AG04450 (cell line): Measurements from ENCODE around the gene ACOX2. TPM values are rescaled to one million over a fixed set of nuclear protein-coding genes. Genes with fewer than 3 reads are reported as not detected.
A peak's percentile ranks its signal among the peaks of the same experiment; 100 is the strongest.

Source experiments
- CTCF ChIA-PET: fragments of 300-600, 350-600 bp; formaldehyde crosslinking; extraction: SDS; loops from one replicate; lab custom pipeline; 2022; ENCODE audit warnings: antibody characterized with exemption, inconsistent platforms; lab: Charles Lee
- POLR2A ChIA-PET: fragments of 350-600 bp; formaldehyde crosslinking; extraction: SDS; loops from one replicate; lab custom pipeline; 2021; ENCODE audit warnings: antibody characterized with exemption, inconsistent platforms; lab: Yijun Ruan, JAX
- DNase-seq: peaks from one replicate; pipeline ENCODE4 v3.0.0-alpha.2; 2011; ENCODE audit warnings: low read depth, low spot score
- H3K27ac ChIP-seq: one replicate; pipeline ENCODE4 v1.5.1; 2012; ENCODE audit warnings: low read depth, low read length, control low read depth
- H3K27me3 ChIP-seq: one replicate; pipeline ENCODE4 v1.6.0; 2012; ENCODE audit warnings: low read length; ENCODE audit not compliant: control insufficient read depth, insufficient read depth
- H3K4me3 ChIP-seq: 2 replicates; pipeline ENCODE4 v1.5.1; 2011; ENCODE audit warnings: mild to moderate bottlenecking, low read depth, low read length, control low read depth
- H3K9me3 ChIP-seq: 2 replicates; pipeline ENCODE4 v1.5.1; 2012; ENCODE audit warnings: low read length; ENCODE audit not compliant: control insufficient read depth, insufficient read depth
- polyA plus RNA-seq: library from polyadenylated mRNA; depleted of rRNA; stranded (reverse); fragments of >200 nt; gene quantifications from 2 replicates; pipeline ENCODE4 v1.2.3, GENCODE V29; 2011
- TF ChIP-seq, protein P1 (sequence below): IDR thresholded peaks from 2 replicates; pipeline ENCODE4 v1.5.1; 2011; ENCODE audit warnings: low read depth, low read length, control low read depth, inconsistent platforms

The ACOX2 gene
- polyA plus RNA-seq, 1 experiment = 27.8 TPM

DNA sequence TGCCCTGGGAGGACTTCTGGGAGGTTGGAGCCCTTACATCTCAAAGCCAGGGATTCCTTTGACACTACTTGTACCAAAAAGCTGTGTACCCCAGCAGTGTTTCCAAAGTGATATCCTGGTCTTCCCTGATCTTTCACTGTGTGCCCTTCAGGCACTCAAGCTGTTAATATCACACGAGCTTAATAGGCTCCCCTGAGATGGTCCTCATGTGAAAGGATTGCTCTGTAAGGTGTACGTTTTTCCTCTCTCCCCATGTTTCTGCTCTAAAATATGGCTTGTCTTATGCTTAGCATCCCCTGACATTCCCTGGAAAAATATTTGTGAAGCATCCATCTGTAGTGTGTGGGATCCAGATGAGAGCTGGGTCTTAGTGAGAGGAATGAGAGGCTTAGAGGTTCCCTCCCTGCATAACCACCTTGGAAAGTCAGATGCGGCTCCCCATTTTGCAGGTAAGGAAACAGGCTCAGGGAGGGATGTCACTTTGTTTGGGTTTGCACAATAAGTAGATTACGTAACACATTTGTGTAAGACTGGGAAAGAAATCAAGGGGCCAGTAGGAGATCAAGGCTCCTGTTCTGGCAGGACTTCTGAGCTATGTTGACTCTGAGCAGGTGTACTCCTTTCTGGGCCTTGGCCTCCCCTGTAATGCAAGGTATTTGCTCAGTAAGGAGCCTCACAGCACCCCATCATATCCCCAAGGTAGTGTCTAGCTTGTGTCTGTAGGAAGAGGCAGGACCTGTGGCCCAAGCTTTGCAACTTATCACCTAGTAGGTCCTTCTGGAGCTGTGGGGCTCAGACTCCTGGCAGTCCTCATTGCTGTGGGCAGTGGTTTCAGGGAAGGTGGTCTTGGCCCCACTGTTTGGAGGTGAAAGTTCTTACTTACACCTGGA lies 667 bp upstream of the ACOX2 start:
- no peak overlapping the region for H3K4me3 ChIP-seq
- DNase-seq = no peak
- H3K27me3 ChIP-seq = no peaks in the 10 kb centered on the region
- POLR2A ChIA-PET = interaction anchor here (0.6 to 1.7 kb wide), 4 partner anchors 11 to 232 kb away, joined by 3 to 6 read pairs (median 4); partner anchors contain the start of genes HTD2 and RPP14
- CTCF ChIA-PET = interaction anchor here (0.7 to 2.3 kb wide), 9 partner anchors 8 to 232 kb away, joined by 3 to 20 read pairs (median 4); partner anchors contain the start of genes HTD2, KCTD6 and RPP14
- H3K27ac ChIP-seq = peak overlapping the region; percentile 33
- no peaks in the 10 kb centered on the region for H3K9me3 ChIP-seq
- TF ChIP-seq, protein P1, sequence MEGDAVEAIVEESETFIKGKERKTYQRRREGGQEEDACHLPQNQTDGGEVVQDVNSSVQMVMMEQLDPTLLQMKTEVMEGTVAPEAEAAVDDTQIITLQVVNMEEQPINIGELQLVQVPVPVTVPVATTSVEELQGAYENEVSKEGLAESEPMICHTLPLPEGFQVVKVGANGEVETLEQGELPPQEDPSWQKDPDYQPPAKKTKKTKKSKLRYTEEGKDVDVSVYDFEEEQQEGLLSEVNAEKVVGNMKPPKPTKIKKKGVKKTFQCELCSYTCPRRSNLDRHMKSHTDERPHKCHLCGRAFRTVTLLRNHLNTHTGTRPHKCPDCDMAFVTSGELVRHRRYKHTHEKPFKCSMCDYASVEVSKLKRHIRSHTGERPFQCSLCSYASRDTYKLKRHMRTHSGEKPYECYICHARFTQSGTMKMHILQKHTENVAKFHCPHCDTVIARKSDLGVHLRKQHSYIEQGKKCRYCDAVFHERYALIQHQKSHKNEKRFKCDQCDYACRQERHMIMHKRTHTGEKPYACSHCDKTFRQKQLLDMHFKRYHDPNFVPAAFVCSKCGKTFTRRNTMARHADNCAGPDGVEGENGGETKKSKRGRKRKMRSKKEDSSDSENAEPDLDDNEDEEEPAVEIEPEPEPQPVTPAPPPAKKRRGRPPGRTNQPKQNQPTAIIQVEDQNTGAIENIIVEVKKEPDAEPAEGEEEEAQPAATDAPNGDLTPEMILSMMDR = no peak

GRCh38 chr3:58535531-58536500 lies 1.2 kb downstream of the ACOX2 start:
- ChIA-PET POLR2A (no interaction called here), CTCF (interaction anchor here (1.2 to 1.5 kb wide), 4 partner anchors 33 to 229 kb away, joined by 3 to 4 read pairs (median 3); partner anchors contain the start of genes HTD2 and RPP14)
- Histone ChIP-seq H3K27ac (no peak overlapping the region), H3K4me3 (peak overlapping the region; percentile 59; the same call in 1 of the 2 replicates), H3K27me3 (no peaks in the 10 kb centered on the region), H3K9me3 (no peaks in the 10 kb centered on the region)
- DNase-seq = no peak
- TF ChIP-seq, protein P1 = no peak

GRCh38 chr3:58534592-58535494 lies 2.1 kb downstream of the ACOX2 start:
- ChIA-PET POLR2A (no interaction called here), CTCF (interaction anchor here (1.1 to 3.9 kb wide), 8 partner anchors 34 to 228 kb away, joined by 3 to 24 read pairs (median 4); partner anchors contain the start of genes HTD2, KCTD6 and RPP14)
- H3K27me3 ChIP-seq = no peaks in the 10 kb centered on the region
- no peak overlapping the region for H3K4me3 ChIP-seq
- H3K9me3 ChIP-seq = no peaks in the 10 kb centered on the region
- H3K27ac ChIP-seq = no peak overlapping the region
- no peak for DNase-seq
- TF ChIP-seq, protein P1 = no peak

GRCh38 chr3:58532794-58533220 lies 4.2 kb downstream of the ACOX2 start:
- TF ChIP-seq, protein P1 = peak; percentile 93
- ChIA-PET CTCF (interaction anchor here (0.6 to 3.9 kb wide), 10 partner anchors 14 to 345 kb away, joined by 3 to 24 read pairs (median 4); partner anchors contain the start of genes HTD2, KCTD6 and RPP14), POLR2A (no interaction called here)
- Histone ChIP-seq H3K27ac (no peak overlapping the region), H3K9me3 (no peaks in the 10 kb centered on the region), H3K4me3 (no peak overlapping the region), H3K27me3 (no peaks in the 10 kb centered on the region)
- peak; percentile 16 for DNase-seq
